Uterus (tissue), 2 donors: Measurements from ENCODE around the gene CAVIN4.

Source experiments
- POLR2A ChIP-seq, 2 donors: fragments of 450-650 bp; IDR thresholded peaks; one replicate each; pipeline ENCODE4 v1.6.1; 2016; ENCODE audit warnings: antibody characterized with exemption in 2 of 2, mild to moderate bottlenecking in 1 of 2, moderate library complexity in 1 of 2
- TF ChIP-seq, protein P1 (sequence below), 4 experiments: fragments of 200-600 bp in 2 of 4; fragments of 450-650 bp in 2 of 4; sonication (generic) in 2 of 4; IDR thresholded peaks; one replicate each; pipeline ENCODE4 v1.5.1; 2016 to 2019; ENCODE audit warnings: antibody characterized with exemption in 4 of 4, mild to moderate bottlenecking in 2 of 4, moderate library complexity in 1 of 4

DNA sequence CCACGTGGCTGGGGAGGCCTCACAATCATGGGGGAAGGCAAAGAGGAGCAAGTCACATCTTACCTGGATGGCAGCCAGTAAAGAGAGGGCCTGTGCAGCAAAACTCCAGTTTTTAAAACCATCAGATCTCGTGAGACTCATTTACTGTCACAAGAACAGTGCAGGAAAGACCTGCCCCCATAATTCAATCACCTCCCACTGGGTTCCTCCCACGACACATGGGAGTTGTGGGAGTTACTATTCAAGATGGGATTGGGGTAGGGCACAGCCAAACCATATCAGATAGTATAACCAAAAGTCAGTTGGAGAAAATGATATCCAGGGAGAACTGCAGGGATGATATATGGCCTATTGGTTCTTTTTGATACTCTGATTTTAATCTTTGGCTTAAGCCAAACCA lies 10.0 kb upstream of the CAVIN4 start:
- TF ChIP-seq POLR2A (IDR thresholded peaks at IDR 0.05): no peak
- TF ChIP-seq, protein P1, sequence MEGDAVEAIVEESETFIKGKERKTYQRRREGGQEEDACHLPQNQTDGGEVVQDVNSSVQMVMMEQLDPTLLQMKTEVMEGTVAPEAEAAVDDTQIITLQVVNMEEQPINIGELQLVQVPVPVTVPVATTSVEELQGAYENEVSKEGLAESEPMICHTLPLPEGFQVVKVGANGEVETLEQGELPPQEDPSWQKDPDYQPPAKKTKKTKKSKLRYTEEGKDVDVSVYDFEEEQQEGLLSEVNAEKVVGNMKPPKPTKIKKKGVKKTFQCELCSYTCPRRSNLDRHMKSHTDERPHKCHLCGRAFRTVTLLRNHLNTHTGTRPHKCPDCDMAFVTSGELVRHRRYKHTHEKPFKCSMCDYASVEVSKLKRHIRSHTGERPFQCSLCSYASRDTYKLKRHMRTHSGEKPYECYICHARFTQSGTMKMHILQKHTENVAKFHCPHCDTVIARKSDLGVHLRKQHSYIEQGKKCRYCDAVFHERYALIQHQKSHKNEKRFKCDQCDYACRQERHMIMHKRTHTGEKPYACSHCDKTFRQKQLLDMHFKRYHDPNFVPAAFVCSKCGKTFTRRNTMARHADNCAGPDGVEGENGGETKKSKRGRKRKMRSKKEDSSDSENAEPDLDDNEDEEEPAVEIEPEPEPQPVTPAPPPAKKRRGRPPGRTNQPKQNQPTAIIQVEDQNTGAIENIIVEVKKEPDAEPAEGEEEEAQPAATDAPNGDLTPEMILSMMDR (IDR thresholded peaks at IDR 0.05): no peak
